H9 (cell line): ENCODE data around the gene BARX2. TPM values are rescaled to one million over a fixed set of nuclear protein-coding genes. Genes with fewer than 3 reads are reported as not detected.

Experiments
- DNase-seq: peaks from one replicate; pipeline ENCODE4 v3.0.0-alpha.2; 2017
- H2AFZ ChIP-seq: one replicate; pipeline ENCODE4 v1.6.1; 2013; ENCODE audit warnings: mild to moderate bottlenecking, low read length, control low read depth, moderate library complexity
- H2AK5ac ChIP-seq: 2 replicates; pipeline ENCODE4 v1.6.1; 2013; ENCODE audit warnings: low read length, control low read depth, mixed read lengths; ENCODE audit not compliant: insufficient read length
- H2BK120ac ChIP-seq: one replicate; pipeline ENCODE4 v1.6.1; 2013; ENCODE audit warnings: low read depth, mild to moderate bottlenecking, low read length, control low read depth, inconsistent platforms; ENCODE audit not compliant: poor library complexity, severe bottlenecking
- H2BK12ac ChIP-seq: 2 replicates; pipeline ENCODE4 v1.6.1; 2013; ENCODE audit warnings: low read length, control low read depth, mixed read lengths, low read depth; ENCODE audit not compliant: insufficient read length
- H2BK15ac ChIP-seq: 2 replicates; pipeline ENCODE4 v1.6.1; 2013; ENCODE audit warnings: low read depth, low read length, control low read depth
- H2BK20ac ChIP-seq: one replicate; pipeline ENCODE4 v1.6.1; 2013; ENCODE audit warnings: low read depth, mild to moderate bottlenecking, low read length, control low read depth, inconsistent platforms; ENCODE audit not compliant: poor library complexity, severe bottlenecking
- H2BK5ac ChIP-seq: 2 replicates; pipeline ENCODE4 v1.6.1; 2013; ENCODE audit warnings: low read length, control low read depth, mixed read lengths; ENCODE audit not compliant: insufficient read length
- H3K14ac ChIP-seq: 2 replicates; pipeline ENCODE4 v1.6.1; 2013; ENCODE audit warnings: low read length, control low read depth; ENCODE audit not compliant: insufficient read depth
- H3K18ac ChIP-seq: 2 replicates; pipeline ENCODE4 v1.6.1; 2013; ENCODE audit warnings: low read depth, mild to moderate bottlenecking, mixed read lengths, low read length, control low read depth; ENCODE audit not compliant: insufficient read length
- H3K23ac ChIP-seq: 2 replicates; pipeline ENCODE4 v1.6.1; 2013; ENCODE audit warnings: low read length, control low read depth, mixed read lengths, low read depth; ENCODE audit not compliant: insufficient read length
- H3K23me2 ChIP-seq: 2 replicates; pipeline ENCODE4 v1.6.1; 2013; ENCODE audit warnings: low read depth, mild to moderate bottlenecking, mixed read lengths, low read length, control low read depth; ENCODE audit not compliant: insufficient read length, poor library complexity, severe bottlenecking
- H3K27ac ChIP-seq: 2 replicates; pipeline ENCODE4 v1.5.1; 2013; ENCODE audit warnings: low read length, control low read depth, mixed read lengths, low read depth; ENCODE audit not compliant: insufficient read length
- H3K27me3 ChIP-seq: 2 replicates; pipeline ENCODE4 v1.6.1; 2013; ENCODE audit warnings: low read length, control low read depth, inconsistent platforms; ENCODE audit not compliant: insufficient read depth
- H3K4ac ChIP-seq: 2 replicates; pipeline ENCODE4 v1.6.1; 2013; ENCODE audit warnings: low read depth, mild to moderate bottlenecking, control low read depth, inconsistent platforms, low read length, moderate library complexity
- H3K4me1 ChIP-seq: 2 replicates; pipeline ENCODE4 v1.6.1; 2013; ENCODE audit warnings: low read length, control low read depth, inconsistent platforms; ENCODE audit not compliant: insufficient read depth
- H3K4me2 ChIP-seq: 2 replicates; pipeline ENCODE4 v1.6.1; 2013; ENCODE audit warnings: low read length, control low read depth, mixed read lengths; ENCODE audit not compliant: insufficient read length, insufficient read depth
- H3K56ac ChIP-seq: 2 replicates; pipeline ENCODE4 v1.6.1; 2013; ENCODE audit warnings: low read depth, mild to moderate bottlenecking, mixed read lengths, low read length, control low read depth; ENCODE audit not compliant: insufficient read length
- H3K79me1 ChIP-seq: 2 replicates; pipeline ENCODE4 v1.6.1; 2013; ENCODE audit warnings: low read depth, mild to moderate bottlenecking, moderate library complexity, low read length, control low read depth, inconsistent platforms; ENCODE audit not compliant: insufficient read depth, poor library complexity, severe bottlenecking
- H3K79me2 ChIP-seq: 2 replicates; pipeline ENCODE4 v1.6.1; 2013; ENCODE audit warnings: low read length, control low read depth, inconsistent platforms; ENCODE audit not compliant: insufficient read depth
- H3K9ac ChIP-seq: 2 replicates; pipeline ENCODE4 v1.6.1; 2013; ENCODE audit warnings: low read length, control low read depth, mixed read lengths; ENCODE audit not compliant: insufficient read length; ENCODE audit errors: extremely low read depth
- H3K9me3 ChIP-seq: one replicate; pipeline ENCODE4 v1.6.1; 2013; ENCODE audit warnings: low read depth, low read length, inconsistent platforms; ENCODE audit not compliant: control insufficient read depth
- H3T11ph ChIP-seq: one replicate; pipeline ENCODE4 v1.6.1; 2013; ENCODE audit warnings: mild to moderate bottlenecking, low read length, control low read depth, inconsistent platforms
- H4K20me1 ChIP-seq: one replicate; pipeline ENCODE4 v1.6.1; 2013; ENCODE audit not compliant: control insufficient read depth, insufficient read length, insufficient read depth
- H4K5ac ChIP-seq: 2 replicates; pipeline ENCODE4 v1.6.1; 2013; ENCODE audit warnings: low read depth, mild to moderate bottlenecking, mixed read lengths, low read length, control low read depth; ENCODE audit not compliant: insufficient read length
- H4K8ac ChIP-seq: replicated peaks from 2 replicates; pipeline ENCODE4 v1.6.1; 2013; ENCODE audit warnings: low read length, control low read depth, mixed read lengths, low read depth; ENCODE audit not compliant: insufficient read length
- H4K91ac ChIP-seq: 2 replicates; pipeline ENCODE4 v1.6.1; 2013; ENCODE audit warnings: low read depth, mild to moderate bottlenecking, moderate library complexity, mixed read lengths, low read length, control low read depth; ENCODE audit not compliant: insufficient read length
- H3K27ac Mint-ChIP-seq, 3 experiments: 2 replicates in 2 of 3; 3 replicates in 1 of 3; pipeline ENCODE4 v1.8.0; 2020 to 2021; ENCODE audit warnings: mixed read lengths in 3 of 3, mild to moderate bottlenecking in 1 of 3, moderate library complexity in 1 of 3
- H3K27me3 Mint-ChIP-seq: 2 replicates; pipeline ENCODE4 v1.8.0; 2021; ENCODE audit warnings: low read depth, mild to moderate bottlenecking, moderate library complexity, mixed read lengths
- H3K36me3 Mint-ChIP-seq, 3 experiments: 2 replicates in 2 of 3; 3 replicates in 1 of 3; pipeline ENCODE4 v1.8.0; 2020 to 2021; ENCODE audit warnings: low read depth in 3 of 3, mixed read lengths in 3 of 3; ENCODE audit not compliant: insufficient read depth in 1 of 3
- H3K4me1 Mint-ChIP-seq, 2 experiments: 2 replicates each; pipeline ENCODE4 v1.8.0; 2020; ENCODE audit warnings: mixed read lengths in 2 of 2
- H3K4me3 Mint-ChIP-seq, 2 experiments: 2 replicates in 1 of 2; 3 replicates in 1 of 2; pipeline ENCODE4 v1.8.0; 2020 to 2021; ENCODE audit warnings: mild to moderate bottlenecking in 2 of 2, mixed read lengths in 2 of 2, moderate library complexity in 1 of 2
- H3K9me3 Mint-ChIP-seq, 2 experiments: 2 replicates in 1 of 2; 3 replicates in 1 of 2; pipeline ENCODE4 v1.8.0; 2020; ENCODE audit warnings: mild to moderate bottlenecking in 2 of 2, mixed read lengths in 2 of 2, moderate library complexity in 1 of 2
- WGBS: extraction: QIAGEN DNeasy Blood & Tissue Kit; methylation state at CpG from one replicate; pipeline ENCODE4 v1.1.7; 2013; ENCODE audit warnings: missing lambda C conversion rate, low lambda C conversion rate, mixed read lengths; ENCODE audit not compliant: insufficient read length; ENCODE audit errors: extremely low coverage; 5-methylcytosine and 5-hydroxymethylcytosine counted together
- total RNA-seq: library from RNA; stranded (reverse); gene quantifications from 2 replicates; pipeline ENCODE4 v1.2.1, GENCODE V29; 2021
- TF ChIP-seq, protein P1 (sequence below): fragments of 200-600 bp; sonication (generic); conservative IDR thresholded peaks from 3 replicates; pipeline ENCODE4 v1.8.0; 2021; ENCODE audit warnings: antibody characterized with exemption, mild to moderate bottlenecking

Gene BARX2
- total RNA-seq, 1 experiment from 2014 or later = not detected

DNA sequence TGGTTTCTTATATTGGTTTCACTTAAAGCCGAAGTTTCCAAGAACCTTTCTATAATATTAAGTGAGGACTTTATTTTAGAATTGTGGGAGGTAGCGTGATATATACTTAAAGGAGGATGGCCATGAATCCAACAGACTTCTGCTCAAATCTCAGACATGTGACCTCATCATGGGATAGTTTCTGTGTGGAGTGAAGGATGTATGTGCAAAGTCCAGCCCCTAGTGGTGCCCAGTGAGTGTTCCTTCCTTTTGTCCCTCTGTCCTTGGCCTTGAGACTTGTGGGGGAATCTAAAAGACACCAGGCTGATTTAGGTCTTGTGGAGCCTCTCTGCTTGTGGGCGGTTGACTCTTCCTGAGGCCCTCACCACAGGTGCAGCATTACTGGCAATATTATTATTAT lies 43.7 kb downstream of the BARX2 start:
- H3K23ac ChIP-seq = no peak overlapping the region
- no peak overlapping the region for H3K14ac ChIP-seq
- H2BK15ac ChIP-seq = no peak overlapping the region
- TF ChIP-seq, protein P1, sequence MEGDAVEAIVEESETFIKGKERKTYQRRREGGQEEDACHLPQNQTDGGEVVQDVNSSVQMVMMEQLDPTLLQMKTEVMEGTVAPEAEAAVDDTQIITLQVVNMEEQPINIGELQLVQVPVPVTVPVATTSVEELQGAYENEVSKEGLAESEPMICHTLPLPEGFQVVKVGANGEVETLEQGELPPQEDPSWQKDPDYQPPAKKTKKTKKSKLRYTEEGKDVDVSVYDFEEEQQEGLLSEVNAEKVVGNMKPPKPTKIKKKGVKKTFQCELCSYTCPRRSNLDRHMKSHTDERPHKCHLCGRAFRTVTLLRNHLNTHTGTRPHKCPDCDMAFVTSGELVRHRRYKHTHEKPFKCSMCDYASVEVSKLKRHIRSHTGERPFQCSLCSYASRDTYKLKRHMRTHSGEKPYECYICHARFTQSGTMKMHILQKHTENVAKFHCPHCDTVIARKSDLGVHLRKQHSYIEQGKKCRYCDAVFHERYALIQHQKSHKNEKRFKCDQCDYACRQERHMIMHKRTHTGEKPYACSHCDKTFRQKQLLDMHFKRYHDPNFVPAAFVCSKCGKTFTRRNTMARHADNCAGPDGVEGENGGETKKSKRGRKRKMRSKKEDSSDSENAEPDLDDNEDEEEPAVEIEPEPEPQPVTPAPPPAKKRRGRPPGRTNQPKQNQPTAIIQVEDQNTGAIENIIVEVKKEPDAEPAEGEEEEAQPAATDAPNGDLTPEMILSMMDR = no peak
- no peak overlapping the region for H3K56ac ChIP-seq
- no peaks in the 10 kb centered on the region for H3K4me1 ChIP-seq
- no peaks in the 10 kb centered on the region for H3K23me2 ChIP-seq
- H2BK120ac ChIP-seq = no peak overlapping the region
- no peak overlapping the region for H2AK5ac ChIP-seq
- no peak overlapping the region for H3K27ac ChIP-seq
- no peak overlapping the region for H2BK20ac ChIP-seq
- no peak overlapping the region for H2BK5ac ChIP-seq
- no CpG with 5 or more reads among the region's 3 CpGs for WGBS
- H2AFZ ChIP-seq = no peak overlapping the region
- Mint-ChIP-seq H3K27ac (no peak overlapping the region), H3K36me3 (no peaks in the 10 kb centered on the region), H3K4me1 (no peaks in the 10 kb centered on the region), H3K4me3 (no peak overlapping the region), H3K27me3 (peaks cover 2% of the 10 kb centered on the region; the same call in 1 of the 2 replicates), H3K9me3 (no peaks in the 10 kb centered on the region; a peak in 1 of 5 replicates)
- H3T11ph ChIP-seq = no peak overlapping the region
- no peaks in the 10 kb centered on the region for H3K27me3 ChIP-seq
- no peak overlapping the region for H2BK12ac ChIP-seq
- no peaks in the 10 kb centered on the region for H3K79me2 ChIP-seq
- no peaks in the 10 kb centered on the region for H3K79me1 ChIP-seq
- H4K20me1 ChIP-seq = no peaks in the 10 kb centered on the region
- DNase-seq = no peak
- H3K18ac ChIP-seq = no peak overlapping the region
- no peaks in the 10 kb centered on the region for H3K9me3 ChIP-seq
- no peak overlapping the region for H3K4me2 ChIP-seq
- H3K9ac ChIP-seq = no peak overlapping the region
- no peak overlapping the region for H4K91ac ChIP-seq
- no peak overlapping the region for H3K4ac ChIP-seq
- H4K5ac ChIP-seq = no peak overlapping the region
- H4K8ac ChIP-seq = no peak overlapping the region
